Measurements from ENCODE around the gene ABAT.
"Not testable (repeated sequence)": the region's sequence is repeated elsewhere in the genome, so short reads cannot be mapped to it uniquely, and the experiment has no call there.

Gene ABAT

GRCh38 chr16:8788578-8789172, 114.3 kb downstream of the ABAT start:
- no peak for DNase-seq

GRCh38 chr16:8795091-8795490, 120.7 kb downstream of the ABAT start:
- no peak for DNase-seq

GRCh38 chr16:8795818-8796217, 121.4 kb downstream of the ABAT start:
- DNase-seq, result no peak

GRCh38 chr16:8796469-8797363, 122.3 kb downstream of the ABAT start:
- no peak for DNase-seq

GRCh38 chr16:8797364-8798173, 123.2 kb downstream of the ABAT start, which contains the start of the genes PMM2 and TMEM186:
Gene PMM2, plus strand, starts transcription at chr16:8797839. Its CDS starts 44 bp downstream, at chr16:8797883.
Gene TMEM186, minus strand, starts transcription at chr16:8797639. Its CDS starts 25 bp downstream, at chr16:8797614.
- peak; percentile 96 for DNase-seq

GRCh38 chr16:8798174-8798527, 123.7 kb downstream of the ABAT start:
- peak; percentile 38 for DNase-seq

GRCh38 chr16:8798535-8799157, 124.2 kb downstream of the ABAT start:
- DNase-seq, result no peak

- DNase-seq, result no peak
Measured at GRCh38 chr16:8801701-8802100, 127.3 kb downstream of the ABAT start.

GRCh38 chr16:8803733-8804132, 129.3 kb downstream of the ABAT start:
- DNase-seq, result not testable (repeated sequence)

GRCh38 chr16:8804313-8804712, 129.9 kb downstream of the ABAT start:
- DNase-seq, result no peak

GRCh38 chr16:8806272-8806983, 132.0 kb downstream of the ABAT start:
- no peak for DNase-seq

GRCh38 chr16:8807189-8807588, 132.8 kb downstream of the ABAT start:
- DNase-seq, result no peak

- DNase-seq, result no peak
Measured at GRCh38 chr16:8808009-8808408, 133.6 kb downstream of the ABAT start.

GRCh38 chr16:8808613-8809353, 134.4 kb downstream of the ABAT start:
- no peak for DNase-seq

- no peak for DNase-seq
Measured at GRCh38 chr16:8812162-8812843, 137.9 kb downstream of the ABAT start.

GRCh38 chr16:8814095-8814806, 139.8 kb downstream of the ABAT start:
- no peak for DNase-seq

- no peak for DNase-seq
Measured at GRCh38 chr16:8816967-8817655, 142.7 kb downstream of the ABAT start.

GRCh38 chr16:8818504-8819270, 144.3 kb downstream of the ABAT start:
- no peak for DNase-seq

All from NK-92 treated with Interleukin-12 subunit alpha and Interleukin-12 subunit beta, amount 100 ng/mL, for 24 hours (cell line).